ENCODE measurements around the gene ERGIC3. TPM values are rescaled to one million over a fixed set of nuclear protein-coding genes. Genes with fewer than 3 reads are reported as not detected.

Gene ERGIC3
- total RNA-seq = 100 to 1,000 TPM; 139 to 158 TPM
- 82.2 to 124 reads per million in 2 donors for total RNA-seq

DNA sequence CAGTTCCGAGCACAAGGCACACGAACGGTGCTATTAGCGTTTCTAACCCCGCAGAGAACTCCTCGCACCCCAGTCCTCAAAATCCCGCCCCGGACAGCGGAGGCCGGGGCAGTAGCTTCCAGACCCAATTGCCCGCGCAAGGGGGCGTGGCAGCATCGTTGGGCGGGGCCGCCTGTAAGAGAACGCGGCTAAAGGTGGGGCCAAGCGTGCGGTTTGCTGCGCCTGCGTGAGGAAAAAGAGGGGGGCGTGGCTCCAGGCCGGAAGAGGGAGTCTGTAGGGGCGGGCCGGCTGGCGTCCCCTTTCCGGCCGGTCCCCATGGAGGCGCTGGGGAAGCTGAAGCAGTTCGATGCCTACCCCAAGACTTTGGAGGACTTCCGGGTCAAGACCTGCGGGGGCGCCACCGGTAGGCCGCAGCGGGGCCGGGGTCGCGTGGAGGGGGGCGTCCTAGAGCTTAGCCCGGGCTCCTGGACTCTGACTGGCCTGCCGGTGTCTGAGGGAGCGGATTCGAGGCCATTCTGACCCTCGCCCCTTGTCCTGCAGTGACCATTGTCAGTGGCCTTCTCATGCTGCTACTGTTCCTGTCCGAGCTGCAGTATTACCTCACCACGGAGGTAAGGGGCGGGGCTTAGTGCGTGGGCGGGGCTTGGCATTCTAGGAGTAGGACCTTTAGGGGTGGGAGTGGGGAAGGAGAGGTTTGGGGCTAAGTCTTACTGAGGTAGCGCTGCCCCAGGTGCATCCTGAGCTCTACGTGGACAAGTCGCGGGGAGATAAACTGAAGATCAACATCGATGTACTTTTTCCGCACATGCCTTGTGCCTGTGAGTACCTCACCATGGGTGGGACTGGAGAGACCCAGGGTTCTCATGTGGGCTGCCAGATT is at the start of gene ERGIC3:
Gene ERGIC3 (plus strand): TSS at position 296 of the 880 bp plus-strand sequence. CDS start 20 bp downstream, at position 316.
- H3K9me3 ChIP-seq (ENCODE audit: control insufficient read depth, low read length, poor library complexity, severe bottlenecking) = no peaks in the 10 kb centered on the region
- Mint-ChIP-seq H3K27me3 (no peaks in the 10 kb centered on the region), H3K4me1 (peaks cover 15% of the 10 kb centered on the region), H3K36me3 (ENCODE audit: low read depth) (peaks cover 3% of the 10 kb centered on the region), H3K4me3 (peak within 1 kb of the TSS; percentile 95), H3K27ac (peak within 1 kb of the TSS; percentile 61)
- DNase-seq (peak; percentile 94 to 95 (median 94)), ATAC-seq (peak; percentile 99)

DNA sequence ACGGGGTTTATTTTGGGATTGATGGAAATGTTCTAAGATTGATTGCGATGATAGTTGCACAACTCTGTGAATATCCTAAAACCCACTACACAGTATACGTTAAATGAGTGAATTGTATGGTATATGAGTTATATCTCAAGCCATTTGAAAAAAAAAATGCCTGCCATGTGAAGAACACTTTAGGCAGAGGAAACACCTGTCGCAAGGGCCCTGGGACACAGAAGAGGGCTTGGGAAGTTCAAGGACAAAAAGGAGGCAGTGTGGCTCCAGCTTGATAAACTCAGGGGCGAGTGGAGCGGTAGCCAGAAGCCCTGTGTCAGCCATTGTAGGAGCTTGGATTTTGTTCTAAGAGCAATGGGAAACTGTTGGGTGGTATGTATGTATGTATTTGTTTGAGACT is 49.5 kb upstream of the ERGIC3 start:
- H3K4me1 Mint-ChIP-seq = peaks cover 50% of the 10 kb centered on the region
- no peak for DNase-seq
- H3K36me3 Mint-ChIP-seq (ENCODE audit: low read depth) = peaks cover 14% of the 10 kb centered on the region
- no peaks in the 10 kb centered on the region for H3K9me3 ChIP-seq (ENCODE audit: control insufficient read depth, low read length, poor library complexity, severe bottlenecking)
- peak overlapping the region; percentile 99 for H3K4me3 Mint-ChIP-seq
- peak overlapping the region; percentile 97 for H3K27ac Mint-ChIP-seq
- ATAC-seq = no peak
- no peaks in the 10 kb centered on the region for H3K27me3 Mint-ChIP-seq

DNA sequence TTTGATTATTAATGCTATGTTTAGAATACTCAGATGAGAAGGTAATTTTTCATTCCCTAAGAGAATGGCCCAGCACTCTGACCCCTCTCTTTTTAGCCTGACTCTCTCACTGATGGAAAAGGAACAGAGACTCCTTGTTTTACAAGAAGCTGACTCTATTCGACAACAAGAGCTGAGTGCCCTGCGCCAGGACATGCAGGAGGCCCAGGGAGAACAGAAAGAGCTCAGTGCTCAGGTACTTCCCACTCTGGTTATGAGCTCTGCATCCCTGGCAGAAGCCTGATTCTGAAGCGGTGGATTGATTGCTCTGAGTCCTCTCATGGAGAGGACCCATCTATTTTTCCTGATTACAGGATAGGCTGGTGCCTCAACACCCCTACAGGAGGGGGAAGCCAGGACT is 45.4 kb upstream of the ERGIC3 start:
- Mint-ChIP-seq H3K27me3 (no peaks in the 10 kb centered on the region), H3K27ac (peak overlapping the region; percentile 49), H3K4me1 (peaks cover 35% of the 10 kb centered on the region), H3K4me3 (no peak overlapping the region), H3K36me3 (ENCODE audit: low read depth) (peaks cover 23% of the 10 kb centered on the region)
- H3K9me3 ChIP-seq (ENCODE audit: control insufficient read depth, low read length, poor library complexity, severe bottlenecking) = no peaks in the 10 kb centered on the region
- no peak for ATAC-seq
- DNase-seq = no peak

DNA sequence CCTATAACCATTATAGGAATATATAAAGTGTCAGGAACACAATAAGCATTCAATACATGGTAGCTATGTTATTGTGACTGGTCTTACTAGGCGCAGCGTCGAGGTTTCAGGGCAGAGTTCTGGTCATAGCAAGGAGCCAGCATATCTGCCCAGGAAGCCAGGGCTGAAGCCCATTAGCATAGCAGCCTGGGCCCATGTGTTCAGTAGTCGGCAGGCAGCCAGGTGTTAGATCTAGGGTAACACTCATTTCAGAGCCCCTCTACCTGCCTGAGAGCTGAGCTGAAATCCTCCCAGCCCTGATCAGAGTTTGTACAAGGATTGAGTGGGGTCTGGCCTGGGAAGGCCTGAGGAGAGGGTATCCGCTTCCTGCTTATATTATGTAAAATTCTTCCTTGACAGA is 44.6 kb upstream of the ERGIC3 start:
- Mint-ChIP-seq H3K36me3 (ENCODE audit: low read depth) (peaks cover 27% of the 10 kb centered on the region), H3K27ac (no peak overlapping the region), H3K4me1 (peaks cover 31% of the 10 kb centered on the region), H3K27me3 (no peaks in the 10 kb centered on the region), H3K4me3 (no peak overlapping the region)
- no peak for DNase-seq
- no peaks in the 10 kb centered on the region for H3K9me3 ChIP-seq (ENCODE audit: control insufficient read depth, low read length, poor library complexity, severe bottlenecking)
- no peak for ATAC-seq

DNA sequence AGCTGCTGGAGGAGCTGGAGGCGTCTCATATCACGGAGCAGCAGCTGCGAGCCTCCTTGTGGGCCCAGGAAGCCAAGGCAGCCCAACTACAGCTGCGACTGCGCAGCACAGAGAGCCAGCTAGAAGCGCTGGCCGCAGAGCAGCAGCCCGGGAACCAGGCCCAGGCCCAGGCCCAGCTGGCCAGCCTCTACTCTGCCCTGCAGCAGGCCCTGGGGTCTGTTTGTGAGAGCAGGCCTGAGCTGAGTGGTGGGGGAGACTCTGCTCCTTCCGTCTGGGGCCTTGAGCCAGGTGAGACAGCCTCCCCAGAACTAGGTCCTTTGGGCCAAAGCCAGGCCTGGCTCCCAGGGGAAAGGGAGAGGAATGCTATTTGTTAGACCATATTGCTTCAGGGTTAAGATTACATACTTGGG is 44.1 kb upstream of the ERGIC3 start:
- peaks cover 31% of the 10 kb centered on the region for H3K4me1 Mint-ChIP-seq

DNA sequence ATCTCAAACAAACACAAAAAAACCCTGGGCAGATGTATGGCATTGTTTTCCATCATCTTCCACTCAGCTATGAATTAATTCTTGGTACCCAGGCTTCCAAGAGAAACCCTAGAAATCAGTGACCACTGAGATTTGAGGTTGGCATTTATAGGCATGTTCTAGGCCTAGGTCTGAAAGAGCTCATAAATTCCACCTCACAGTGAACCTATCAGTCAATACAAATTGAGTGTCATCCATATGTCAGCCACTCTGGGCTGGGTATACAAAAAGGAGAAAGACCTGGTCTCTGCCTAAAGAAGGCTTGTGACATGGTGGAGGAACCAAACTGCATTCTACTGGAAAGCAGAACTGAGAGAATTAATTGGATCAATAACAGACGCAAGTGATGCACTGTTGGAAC is 42.6 kb upstream of the ERGIC3 start:
- H3K36me3 Mint-ChIP-seq (ENCODE audit: low read depth) = peaks cover 39% of the 10 kb centered on the region

More for the DNA sequence above, 44.1 kb upstream of the ERGIC3 start:
- Mint-ChIP-seq H3K27me3 (no peaks in the 10 kb centered on the region), H3K4me3 (no peak overlapping the region), H3K36me3 (ENCODE audit: low read depth) (peaks cover 31% of the 10 kb centered on the region), H3K27ac (no peak overlapping the region)
- ATAC-seq = no peak
- no peak for DNase-seq
- no peaks in the 10 kb centered on the region for H3K9me3 ChIP-seq (ENCODE audit: control insufficient read depth, low read length, poor library complexity, severe bottlenecking)

DNA sequence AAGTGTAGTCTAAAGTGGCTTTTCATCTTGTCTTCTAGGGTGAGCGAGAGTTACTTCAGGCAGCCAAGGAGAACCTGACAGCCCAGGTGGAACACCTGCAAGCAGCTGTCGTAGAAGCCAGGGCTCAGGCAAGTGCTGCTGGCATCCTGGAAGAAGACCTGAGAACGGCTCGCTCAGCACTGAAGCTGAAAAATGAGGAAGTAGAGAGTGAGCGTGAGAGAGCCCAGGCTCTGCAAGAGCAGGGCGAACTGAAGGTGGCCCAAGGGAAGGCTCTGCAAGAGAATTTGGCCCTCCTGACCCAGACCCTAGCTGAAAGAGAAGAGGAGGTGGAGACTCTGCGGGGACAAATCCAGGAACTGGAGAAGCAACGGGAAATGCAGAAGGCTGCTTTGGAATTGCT is 39.5 kb upstream of the ERGIC3 start:
- Mint-ChIP-seq H3K4me3 (no peak overlapping the region), H3K27ac (peak overlapping the region; percentile 83), H3K4me1 (peaks cover 42% of the 10 kb centered on the region), H3K27me3 (no peaks in the 10 kb centered on the region), H3K36me3 (ENCODE audit: low read depth) (peaks cover 37% of the 10 kb centered on the region)
- no peak for DNase-seq
- ATAC-seq = peak; percentile 60
- H3K9me3 ChIP-seq (ENCODE audit: control insufficient read depth, low read length, poor library complexity, severe bottlenecking) = no peaks in the 10 kb centered on the region

More for the DNA sequence above, 42.6 kb upstream of the ERGIC3 start:
- DNase-seq = no peak
- H3K4me3 Mint-ChIP-seq = no peak overlapping the region
- H3K4me1 Mint-ChIP-seq = peaks cover 39% of the 10 kb centered on the region
- no peak for ATAC-seq
- H3K27ac Mint-ChIP-seq = peak overlapping the region; percentile 27
- no peaks in the 10 kb centered on the region for H3K27me3 Mint-ChIP-seq
- H3K9me3 ChIP-seq (ENCODE audit: control insufficient read depth, low read length, poor library complexity, severe bottlenecking) = no peaks in the 10 kb centered on the region

DNA sequence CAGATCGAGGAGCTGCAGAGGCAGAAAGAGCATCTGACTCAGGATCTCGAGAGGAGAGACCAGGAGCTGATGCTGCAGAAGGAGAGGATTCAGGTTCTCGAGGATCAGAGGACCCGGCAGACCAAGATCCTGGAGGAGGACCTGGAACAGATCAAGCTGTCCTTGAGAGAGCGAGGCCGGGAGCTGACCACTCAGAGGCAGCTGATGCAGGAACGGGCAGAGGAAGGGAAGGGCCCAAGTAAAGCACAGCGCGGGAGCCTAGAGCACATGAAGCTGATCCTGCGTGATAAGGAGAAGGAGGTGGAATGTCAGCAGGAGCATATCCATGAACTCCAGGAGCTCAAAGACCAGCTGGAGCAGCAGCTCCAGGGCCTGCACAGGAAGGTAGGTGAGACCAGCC is 38.6 kb upstream of the ERGIC3 start:
- ATAC-seq (no peak), DNase-seq (no peak)
- Mint-ChIP-seq H3K4me3 (peak overlapping the region; percentile 41), H3K27me3 (no peaks in the 10 kb centered on the region), H3K4me1 (peaks cover 43% of the 10 kb centered on the region), H3K36me3 (ENCODE audit: low read depth) (peaks cover 37% of the 10 kb centered on the region), H3K27ac (no peak overlapping the region)
- H3K9me3 ChIP-seq (ENCODE audit: control insufficient read depth, low read length, poor library complexity, severe bottlenecking) = no peaks in the 10 kb centered on the region

DNA sequence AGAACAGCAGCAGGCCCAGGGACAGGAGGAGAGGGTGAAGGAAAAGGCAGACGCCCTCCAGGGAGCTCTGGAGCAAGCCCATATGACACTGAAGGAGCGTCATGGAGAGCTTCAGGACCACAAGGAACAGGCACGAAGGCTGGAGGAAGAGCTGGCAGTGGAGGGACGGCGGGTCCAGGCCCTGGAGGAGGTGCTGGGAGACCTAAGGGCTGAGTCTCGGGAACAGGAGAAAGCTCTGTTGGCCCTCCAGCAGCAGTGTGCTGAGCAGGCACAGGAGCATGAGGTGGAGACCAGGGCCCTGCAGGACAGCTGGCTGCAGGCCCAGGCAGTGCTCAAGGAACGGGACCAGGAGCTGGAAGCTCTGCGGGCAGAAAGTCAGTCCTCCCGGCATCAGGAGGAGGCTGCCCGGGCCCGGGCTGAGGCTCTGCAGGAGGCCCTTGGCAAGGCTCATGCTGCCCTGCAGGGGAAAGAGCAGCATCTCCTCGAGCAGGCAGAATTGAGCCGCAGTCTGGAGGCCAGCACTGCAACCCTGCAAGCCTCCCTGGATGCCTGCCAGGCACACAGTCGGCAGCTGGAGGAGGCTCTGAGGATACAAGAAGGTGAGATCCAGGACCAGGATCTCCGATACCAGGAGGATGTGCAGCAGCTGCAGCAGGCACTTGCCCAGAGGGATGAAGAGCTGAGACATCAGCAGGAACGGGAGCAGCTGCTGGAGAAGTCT is 37.9 kb upstream of the ERGIC3 start:
- Mint-ChIP-seq H3K4me1 (peaks cover 42% of the 10 kb centered on the region), H3K27ac (peak overlapping the region; percentile 81), H3K4me3 (no peak overlapping the region)

DNA sequence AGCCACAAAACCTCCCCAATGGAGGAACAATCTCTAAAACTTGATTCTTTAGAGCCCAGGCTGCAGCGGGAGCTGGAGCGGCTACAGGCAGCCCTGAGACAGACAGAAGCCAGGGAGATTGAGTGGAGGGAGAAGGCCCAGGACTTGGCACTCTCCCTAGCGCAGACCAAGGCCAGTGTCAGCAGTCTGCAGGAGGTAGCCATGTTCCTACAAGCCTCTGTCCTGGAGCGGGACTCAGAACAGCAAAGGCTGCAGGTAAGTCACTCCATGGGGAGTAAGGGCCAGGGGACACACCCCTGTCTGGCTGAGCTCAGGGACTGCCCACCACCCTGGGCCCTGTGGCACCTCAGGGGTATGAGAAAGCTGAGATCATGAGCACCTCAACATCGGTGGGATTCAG is 37.1 kb upstream of the ERGIC3 start:
- DNase-seq = no peak
- no peak overlapping the region for H3K4me3 Mint-ChIP-seq
- peaks cover 37% of the 10 kb centered on the region for H3K4me1 Mint-ChIP-seq
- peak overlapping the region; percentile 81 for H3K27ac Mint-ChIP-seq
- H3K27me3 Mint-ChIP-seq = no peaks in the 10 kb centered on the region
- no peak for ATAC-seq
- no peaks in the 10 kb centered on the region for H3K9me3 ChIP-seq (ENCODE audit: control insufficient read depth, low read length, poor library complexity, severe bottlenecking)
- peaks cover 32% of the 10 kb centered on the region for H3K36me3 Mint-ChIP-seq (ENCODE audit: low read depth)

More for the DNA sequence above, 37.9 kb upstream of the ERGIC3 start:
- H3K36me3 Mint-ChIP-seq (ENCODE audit: low read depth) = peaks cover 37% of the 10 kb centered on the region
- no peak for ATAC-seq
- no peaks in the 10 kb centered on the region for H3K27me3 Mint-ChIP-seq
- no peaks in the 10 kb centered on the region for H3K9me3 ChIP-seq (ENCODE audit: control insufficient read depth, low read length, poor library complexity, severe bottlenecking)
- no peak for DNase-seq

DNA sequence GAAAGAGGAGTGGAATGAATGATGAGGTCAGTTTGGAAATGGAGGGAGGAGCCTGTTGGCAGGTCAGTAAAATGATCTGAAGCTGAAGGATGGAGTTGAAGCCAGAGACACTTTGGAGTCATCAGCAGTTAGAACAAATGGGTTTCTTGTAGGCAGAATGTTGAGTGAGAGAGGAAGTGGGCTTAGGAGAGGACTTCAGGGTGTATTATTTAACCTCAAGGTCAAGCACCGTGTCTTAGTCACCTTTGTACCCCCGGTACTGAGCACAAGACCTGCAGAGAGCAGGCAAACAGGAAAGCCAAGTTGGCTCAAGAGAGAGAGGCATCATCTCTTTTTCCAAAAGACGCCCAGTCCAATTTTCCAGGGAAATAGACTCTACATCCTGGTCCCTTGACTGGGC is 35.7 kb upstream of the ERGIC3 start:
- Mint-ChIP-seq H3K27me3 (no peaks in the 10 kb centered on the region), H3K27ac (peak overlapping the region; percentile 81), H3K36me3 (ENCODE audit: low read depth) (peaks cover 28% of the 10 kb centered on the region), H3K4me3 (no peak overlapping the region), H3K4me1 (peaks cover 34% of the 10 kb centered on the region)
- DNase-seq = no peak
- no peaks in the 10 kb centered on the region for H3K9me3 ChIP-seq (ENCODE audit: control insufficient read depth, low read length, poor library complexity, severe bottlenecking)
- no peak for ATAC-seq

DNA sequence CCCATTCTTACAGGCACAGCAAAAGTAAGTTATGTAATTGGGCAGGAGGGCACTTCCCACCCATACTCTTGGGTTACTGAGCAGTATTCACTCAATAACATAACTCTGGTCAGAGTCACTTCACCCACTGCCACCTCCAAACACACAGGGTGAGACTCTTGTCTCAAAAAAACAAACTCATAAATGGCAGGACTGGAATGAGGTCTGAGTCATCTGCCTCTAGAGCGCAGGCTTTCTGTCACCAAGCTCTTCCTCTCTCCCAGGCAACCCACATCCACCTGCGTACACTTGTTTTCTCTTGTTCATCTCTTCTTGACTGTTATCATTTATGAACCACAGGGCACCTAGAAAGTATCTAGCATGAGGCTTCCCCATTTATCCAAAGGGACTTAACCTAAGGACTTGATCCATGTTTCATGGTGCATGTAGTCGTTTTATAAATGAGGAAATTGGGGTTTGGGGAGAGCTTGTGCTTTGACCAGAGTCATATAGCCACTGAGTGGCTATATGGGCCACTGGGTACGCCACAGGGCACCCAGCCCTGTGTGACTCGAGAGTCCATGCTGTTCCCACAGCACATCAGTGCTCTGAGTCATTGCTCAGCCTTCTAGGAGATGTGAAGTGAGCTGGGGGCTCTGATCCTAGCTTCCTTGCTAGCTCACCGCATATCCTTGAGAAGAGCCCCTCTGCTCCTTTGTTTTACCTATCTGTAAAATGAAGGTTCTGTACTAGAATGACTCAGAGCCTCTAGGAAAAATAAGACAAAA is 34.8 kb upstream of the ERGIC3 start:
- ATAC-seq (no peak), DNase-seq (no peak)
- Mint-ChIP-seq H3K27ac (no peak overlapping the region), H3K36me3 (ENCODE audit: low read depth) (peaks cover 27% of the 10 kb centered on the region), H3K27me3 (no peaks in the 10 kb centered on the region), H3K4me1 (peaks cover 34% of the 10 kb centered on the region), H3K4me3 (no peak overlapping the region)
- no peaks in the 10 kb centered on the region for H3K9me3 ChIP-seq (ENCODE audit: control insufficient read depth, low read length, poor library complexity, severe bottlenecking)

Data from T-helper 17 cell (primary cell).